Measurements from ENCODE around the gene SYT13. TPM values are rescaled to one million over a fixed set of nuclear protein-coding genes. Genes with fewer than 3 reads are reported as not detected.
"Not testable (repeated sequence)": the region's sequence is repeated elsewhere in the genome, so short reads cannot be mapped to it uniquely, and the experiment has no call there.

SYT13 gene
- total RNA-seq, 2 experiments from 2014 or later = not detected

DNA sequence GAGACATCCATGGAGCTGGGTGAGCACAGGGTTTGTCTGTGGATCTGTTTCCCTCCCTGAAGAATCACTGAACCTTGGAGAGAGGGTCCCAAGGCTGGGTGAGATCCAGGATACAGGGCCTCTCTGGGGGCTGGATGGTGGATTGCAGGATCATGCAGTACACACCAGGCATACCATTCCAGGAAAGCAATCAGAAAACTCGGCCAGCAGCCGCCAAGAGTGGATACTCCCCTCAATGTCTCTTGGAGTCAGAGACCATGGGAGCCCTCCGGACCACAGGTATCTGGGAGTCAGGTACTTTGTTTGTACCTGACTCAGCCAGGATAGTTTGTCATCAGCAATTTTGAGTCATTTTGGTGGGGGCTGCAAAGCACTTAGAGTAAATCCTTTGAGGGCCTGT, 14.6 kb upstream of the SYT13 start:
- Mint-ChIP-seq H3K4me1 (peaks cover 2% of the 10 kb centered on the region), H3K9me3 (no peaks in the 10 kb centered on the region), H3K27me3 (peaks cover 5% of the 10 kb centered on the region), H3K27ac (no peak overlapping the region), H3K36me3 (no peaks in the 10 kb centered on the region), H3K4me3 (no peak overlapping the region)
- ATAC-seq (ENCODE audit: low read depth) = no peak
- DNase-seq = no peak
- POLR2A ChIA-PET = no interaction called here

- ATAC-seq (ENCODE audit: low read depth) = no peak
- H3K4me3 Mint-ChIP-seq = no peak overlapping the region
- no peaks in the 10 kb centered on the region for H3K36me3 Mint-ChIP-seq
- no peak overlapping the region for H3K27ac Mint-ChIP-seq
- POLR2A ChIA-PET = no interaction called here
- H3K4me1 Mint-ChIP-seq = no peaks in the 10 kb centered on the region
- H3K9me3 Mint-ChIP-seq = no peaks in the 10 kb centered on the region
- peaks cover 5% of the 10 kb centered on the region for H3K27me3 Mint-ChIP-seq
- DNase-seq = no peak
These were observed 12.6 kb upstream of the SYT13 start for GRCh38 chr11:45298718-45299117.

GRCh38 chr11:45296075-45296474, 9.9 kb upstream of the SYT13 start:
- Mint-ChIP-seq H3K36me3 (no peaks in the 10 kb centered on the region), H3K9me3 (no peaks in the 10 kb centered on the region), H3K27me3 (peaks cover 21% of the 10 kb centered on the region), H3K27ac (no peak overlapping the region), H3K4me3 (no peak overlapping the region), H3K4me1 (no peaks in the 10 kb centered on the region)
- ATAC-seq (ENCODE audit: low read depth) = no peak
- POLR2A ChIA-PET = no interaction called here
- no peak for DNase-seq

- Mint-ChIP-seq H3K4me1 (no peaks in the 10 kb centered on the region), H3K27ac (no peak overlapping the region), H3K36me3 (no peaks in the 10 kb centered on the region), H3K4me3 (no peak overlapping the region), H3K9me3 (no peaks in the 10 kb centered on the region), H3K27me3 (peaks cover 32% of the 10 kb centered on the region)
- POLR2A ChIA-PET = interaction anchor here (0.6 kb wide), 2 partner anchors 173 to 759 kb away, joined by 3 to 5 read pairs; no protein-coding TSS in a partner anchor
- no peak for DNase-seq
- ATAC-seq (ENCODE audit: low read depth) = no peak
These were observed 8.4 kb upstream of the SYT13 start for GRCh38 chr11:45294499-45294898.

DNA sequence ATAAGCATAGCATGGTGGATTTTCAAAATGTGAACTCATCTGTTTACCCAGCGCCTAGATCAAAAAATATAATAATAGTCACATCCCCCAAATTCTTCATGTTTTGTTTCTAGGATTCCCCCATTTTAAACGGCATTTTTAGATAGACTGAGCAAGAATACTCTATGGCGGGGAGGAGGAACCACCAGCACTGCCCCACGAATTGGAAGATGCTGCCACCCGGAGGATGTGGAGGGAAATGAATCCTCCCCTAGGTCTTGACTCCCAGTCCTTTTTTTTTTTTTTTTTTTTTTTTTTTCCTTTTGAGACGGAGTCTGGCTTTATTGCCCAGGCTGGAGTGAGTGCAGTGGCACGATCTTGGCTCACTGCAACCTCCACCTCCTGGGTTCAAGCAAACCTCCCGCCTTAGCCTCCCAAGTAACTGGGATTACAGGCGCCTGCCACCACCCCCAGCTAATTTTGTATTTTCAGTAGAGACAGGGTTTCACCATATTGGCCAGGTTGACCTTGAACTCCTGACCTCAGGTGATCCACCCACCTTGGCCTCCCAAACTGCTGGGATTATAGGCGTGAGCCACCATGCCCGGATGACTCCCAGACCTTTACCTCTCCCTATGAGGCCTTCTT, 7.5 kb upstream of the SYT13 start:
- H3K27ac Mint-ChIP-seq; H3K36me3 Mint-ChIP-seq; H3K4me3 Mint-ChIP-seq; H3K4me1 Mint-ChIP-seq; H3K9me3 Mint-ChIP-seq; ATAC-seq (ENCODE audit: low read depth): not testable (repeated sequence)
- peak; percentile 53 for DNase-seq
- POLR2A ChIA-PET = interaction anchor here (0.6 kb wide), 1 partner anchor 172 kb away, joined by 3 read pairs; no protein-coding TSS in a partner anchor
- H3K27me3 Mint-ChIP-seq = peaks cover 37% of the 10 kb centered on the region

DNA sequence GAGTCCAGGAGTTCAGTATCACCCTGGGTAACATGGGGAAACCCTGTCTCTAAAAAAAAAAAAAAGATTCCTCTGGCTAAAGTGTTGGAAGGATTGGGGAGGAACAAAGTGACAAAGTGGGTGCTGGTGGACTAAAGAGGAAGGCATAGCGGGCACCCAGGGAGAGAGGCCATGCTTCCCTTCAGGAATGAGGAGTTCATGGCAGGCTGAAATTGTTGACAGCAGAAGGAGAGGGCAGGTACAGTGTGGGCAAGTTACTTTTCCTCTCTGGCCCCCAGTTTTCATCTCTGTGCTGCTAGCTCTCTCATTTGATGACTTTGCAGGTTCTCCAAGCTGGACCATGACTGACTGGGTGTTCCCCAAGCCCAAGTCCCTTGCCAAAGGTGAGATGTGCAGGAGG, 4.4 kb upstream of the SYT13 start:
- POLR2A ChIA-PET = no interaction called here
- Mint-ChIP-seq H3K36me3 (no peaks in the 10 kb centered on the region), H3K4me1 (no peaks in the 10 kb centered on the region), H3K9me3 (no peaks in the 10 kb centered on the region), H3K27ac (no peak overlapping the region), H3K4me3 (no peak overlapping the region), H3K27me3 (peaks cover 55% of the 10 kb centered on the region)
- ATAC-seq (ENCODE audit: low read depth) (no peak), DNase-seq (no peak)

DNA sequence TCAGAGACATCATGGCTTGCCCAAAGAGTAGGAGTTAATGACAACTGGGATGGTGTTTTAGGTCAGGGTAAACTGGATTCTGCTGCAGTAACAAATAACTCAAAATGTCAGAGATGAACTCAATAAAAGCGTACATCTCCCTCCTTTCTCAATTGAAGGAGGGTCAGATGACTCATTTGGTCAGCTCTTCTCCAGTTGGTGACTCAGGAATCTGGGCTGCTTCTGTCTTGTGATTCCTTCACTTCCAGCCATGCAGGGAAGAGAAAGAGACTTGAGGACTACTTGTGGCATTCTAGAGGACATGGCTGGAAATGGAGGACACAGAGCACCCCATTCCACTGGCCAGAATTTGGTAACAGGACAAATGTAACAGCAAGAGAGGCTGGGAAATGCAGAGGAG, 3.2 kb upstream of the SYT13 start:
- Mint-ChIP-seq H3K27ac (no peak overlapping the region), H3K36me3 (no peaks in the 10 kb centered on the region), H3K4me1 (no peaks in the 10 kb centered on the region), H3K9me3 (no peaks in the 10 kb centered on the region), H3K27me3 (peaks cover 67% of the 10 kb centered on the region), H3K4me3 (no peak overlapping the region)
- DNase-seq = no peak
- POLR2A ChIA-PET = no interaction called here
- no peak for ATAC-seq (ENCODE audit: low read depth)

- POLR2A ChIA-PET = no interaction called here
- DNase-seq = no peak
- H3K9me3 Mint-ChIP-seq = no peaks in the 10 kb centered on the region
- no peak for ATAC-seq (ENCODE audit: low read depth)
- no peaks in the 10 kb centered on the region for H3K4me1 Mint-ChIP-seq
- H3K27me3 Mint-ChIP-seq = peaks cover 74% of the 10 kb centered on the region
- H3K27ac Mint-ChIP-seq = no peak overlapping the region
- no peaks in the 10 kb centered on the region for H3K36me3 Mint-ChIP-seq
- H3K4me3 Mint-ChIP-seq = no peak overlapping the region
These were observed 2.2 kb upstream of the SYT13 start for GRCh38 chr11:45288339-45288738.

DNA sequence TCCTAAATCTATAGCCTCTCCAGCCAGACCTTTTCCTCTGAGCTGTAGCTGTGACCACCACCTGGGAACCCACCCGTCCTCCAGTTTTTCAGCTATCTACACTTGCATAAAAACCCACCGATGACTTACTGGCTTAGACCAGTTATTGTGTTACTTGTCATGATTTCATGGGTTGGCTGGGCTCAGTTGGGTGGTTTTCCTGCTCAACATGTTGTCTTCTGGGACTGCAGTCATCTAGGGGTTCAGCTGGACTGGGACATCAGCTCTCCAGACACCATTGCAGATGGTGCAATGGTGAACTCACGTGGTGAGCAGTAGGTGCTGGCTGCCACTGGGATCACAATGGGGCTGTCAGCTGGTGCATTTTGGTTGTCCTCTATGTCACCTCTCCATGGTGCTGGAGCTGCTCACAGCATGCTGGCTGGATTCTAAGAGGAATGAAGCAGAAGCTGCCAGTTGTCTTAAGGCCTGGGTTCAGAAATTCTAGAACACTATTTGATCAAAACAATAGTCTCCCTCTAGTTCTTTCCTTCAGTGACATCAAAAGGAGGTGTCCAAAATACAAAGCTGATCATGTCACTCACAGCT, 1.3 kb upstream of the SYT13 start:
- POLR2A ChIA-PET = no interaction called here
- Mint-ChIP-seq H3K27ac (no peak overlapping the region), H3K4me1 (no peaks in the 10 kb centered on the region), H3K9me3 (no peaks in the 10 kb centered on the region), H3K27me3 (peaks cover 75% of the 10 kb centered on the region), H3K36me3 (no peaks in the 10 kb centered on the region), H3K4me3 (no peak overlapping the region)
- DNase-seq = no peak
- ATAC-seq (ENCODE audit: low read depth) = no peak

DNA sequence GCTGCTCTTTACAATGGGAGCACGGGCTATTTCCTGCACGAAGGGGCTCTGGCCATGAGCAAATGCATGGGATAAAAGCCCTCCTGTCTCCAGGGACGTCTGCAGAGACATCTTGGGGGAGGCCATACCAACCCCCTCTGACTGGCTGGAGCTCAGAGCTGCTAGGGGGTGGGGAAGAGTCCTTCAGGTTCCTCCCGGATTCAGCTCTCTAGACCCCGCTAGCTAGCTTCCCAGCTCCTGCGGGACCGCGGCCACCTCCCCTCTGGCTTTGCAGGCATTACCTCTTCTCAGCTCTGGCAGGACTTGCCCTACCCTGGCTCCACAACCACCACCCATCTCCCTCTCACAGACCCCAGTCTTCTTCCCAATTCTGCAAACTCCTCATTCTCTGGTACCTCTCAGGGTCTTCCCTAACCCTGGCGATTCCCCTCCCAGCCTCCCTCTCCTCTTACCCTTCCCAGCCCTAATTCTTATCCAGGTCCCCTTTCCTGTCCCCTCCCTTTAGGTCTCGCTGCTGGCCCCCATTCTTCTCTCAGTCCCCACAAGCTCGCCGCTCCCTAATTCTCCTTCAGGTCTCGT, 802 bp downstream of the SYT13 start:
- POLR2A ChIA-PET = no interaction called here
- H3K27me3 Mint-ChIP-seq = peaks cover 59% of the 10 kb centered on the region
- peaks cover 2% of the 10 kb centered on the region for H3K4me1 Mint-ChIP-seq
- no peaks in the 10 kb centered on the region for H3K9me3 Mint-ChIP-seq
- no peak for DNase-seq
- no peaks in the 10 kb centered on the region for H3K36me3 Mint-ChIP-seq
- no peak for ATAC-seq (ENCODE audit: low read depth)
- H3K4me3 Mint-ChIP-seq = no peak overlapping the region
- no peak overlapping the region for H3K27ac Mint-ChIP-seq

- no peak overlapping the region for H3K4me3 Mint-ChIP-seq
- no peak overlapping the region for H3K27ac Mint-ChIP-seq
- ATAC-seq (ENCODE audit: low read depth) (no peak), DNase-seq (no peak)
- H3K4me1 Mint-ChIP-seq = peaks cover 4% of the 10 kb centered on the region
- H3K27me3 Mint-ChIP-seq = peaks cover 51% of the 10 kb centered on the region
- POLR2A ChIA-PET = no interaction called here
- no peaks in the 10 kb centered on the region for H3K36me3 Mint-ChIP-seq
- H3K9me3 Mint-ChIP-seq = peaks cover 5% of the 10 kb centered on the region
These were observed 4.1 kb downstream of the SYT13 start for GRCh38 chr11:45282081-45282480.

- DNase-seq (no peak), ATAC-seq (ENCODE audit: low read depth) (peak; percentile 63)
- peaks cover 5% of the 10 kb centered on the region for H3K9me3 Mint-ChIP-seq
- no peaks in the 10 kb centered on the region for H3K36me3 Mint-ChIP-seq
- H3K27me3 Mint-ChIP-seq = peaks cover 41% of the 10 kb centered on the region
- no peak overlapping the region for H3K27ac Mint-ChIP-seq
- POLR2A ChIA-PET = no interaction called here
- H3K4me1 Mint-ChIP-seq = peaks cover 4% of the 10 kb centered on the region
- H3K4me3 Mint-ChIP-seq = no peak overlapping the region
These were observed 5.7 kb downstream of the SYT13 start for GRCh38 chr11:45280449-45280848.

GRCh38 chr11:45279645-45280044, 6.5 kb downstream of the SYT13 start:
- POLR2A ChIA-PET = no interaction called here
- Mint-ChIP-seq H3K9me3 (peaks cover 5% of the 10 kb centered on the region), H3K36me3 (no peaks in the 10 kb centered on the region), H3K4me1 (peaks cover 4% of the 10 kb centered on the region), H3K27me3 (peaks cover 35% of the 10 kb centered on the region), H3K4me3 (no peak overlapping the region), H3K27ac (no peak overlapping the region)
- DNase-seq = no peak
- no peak for ATAC-seq (ENCODE audit: low read depth)

DNA sequence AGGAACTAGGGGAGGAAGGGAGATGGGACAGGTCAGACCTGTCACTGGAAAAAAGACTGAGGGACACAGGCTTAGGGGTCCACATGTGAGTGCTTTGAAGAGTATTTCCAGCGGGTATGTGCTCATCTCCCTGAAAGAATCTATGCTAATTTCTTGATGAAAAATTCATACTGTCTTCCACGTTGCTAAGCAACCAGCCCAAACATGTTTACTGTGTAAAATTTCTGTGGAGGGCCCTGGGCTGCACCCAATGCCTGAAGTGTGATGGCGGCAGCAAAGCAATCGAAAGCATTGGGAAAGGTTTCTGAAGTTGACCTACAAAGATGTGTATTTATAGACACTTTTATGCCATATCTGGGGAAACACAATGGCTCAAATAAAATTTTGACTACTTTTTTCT, 7.4 kb downstream of the SYT13 start:
- H3K27ac Mint-ChIP-seq = no peak overlapping the region
- ATAC-seq (ENCODE audit: low read depth) (no peak), DNase-seq (no peak)
- H3K27me3 Mint-ChIP-seq = peaks cover 29% of the 10 kb centered on the region
- H3K4me3 Mint-ChIP-seq = no peak overlapping the region
- H3K9me3 Mint-ChIP-seq = peaks cover 5% of the 10 kb centered on the region
- peaks cover 4% of the 10 kb centered on the region for H3K4me1 Mint-ChIP-seq
- no peaks in the 10 kb centered on the region for H3K36me3 Mint-ChIP-seq
- POLR2A ChIA-PET = no interaction called here

Data from activated naive CD8-positive, alpha-beta T cell treated with anti-CD3 and anti-CD28 coated beads, Interleukin-2, amount 10 ng/mL, durations not matched to agents 7 days and 5 days (primary cell).